Fibroblast of skin of left quadriceps (primary cell): Measurements from ENCODE around the gene BPIFB4.

Source experiments
- DNase-seq, 2 experiments: peaks; one replicate each; pipeline ENCODE4 v3.0.0-alpha.2; 2013; ENCODE audit warnings: low read depth in 2 of 2

The BPIFB4 gene

DNA sequence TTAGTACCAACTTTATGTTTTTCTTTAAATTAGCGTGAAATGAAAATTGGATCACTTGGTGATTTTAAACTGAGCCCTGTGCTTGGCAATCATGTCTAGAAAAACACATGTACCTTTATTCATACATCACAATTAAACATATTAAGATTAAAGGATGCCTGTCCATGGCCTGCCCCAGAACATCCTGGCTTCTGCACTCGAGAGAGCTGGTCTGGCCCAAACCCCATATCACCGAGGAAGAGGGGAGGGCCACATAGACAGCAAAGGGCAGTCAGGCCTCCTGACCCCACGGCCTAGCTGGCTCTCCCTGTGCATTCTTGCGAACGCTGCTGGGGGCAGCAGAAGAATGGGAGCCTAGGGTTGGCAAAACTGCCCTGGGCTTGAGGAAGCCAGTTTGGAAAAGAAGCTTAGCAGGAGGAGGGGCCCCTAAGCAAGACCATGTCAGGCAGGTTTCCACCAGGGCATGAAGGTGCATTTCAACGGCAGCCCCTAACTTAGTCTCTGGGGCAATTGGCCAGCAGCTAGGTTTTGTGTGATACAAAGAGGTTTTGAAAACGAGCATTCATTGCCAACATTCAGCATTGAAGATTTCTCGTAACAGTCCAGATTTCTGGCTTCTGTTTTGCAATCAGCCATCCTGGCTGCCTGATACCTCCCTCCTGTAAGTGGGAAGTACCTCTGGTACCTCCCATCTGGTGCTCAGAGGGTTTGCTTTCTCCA is 17.2 kb upstream of the BPIFB4 start:
- DNase-seq, result no peak

DNA sequence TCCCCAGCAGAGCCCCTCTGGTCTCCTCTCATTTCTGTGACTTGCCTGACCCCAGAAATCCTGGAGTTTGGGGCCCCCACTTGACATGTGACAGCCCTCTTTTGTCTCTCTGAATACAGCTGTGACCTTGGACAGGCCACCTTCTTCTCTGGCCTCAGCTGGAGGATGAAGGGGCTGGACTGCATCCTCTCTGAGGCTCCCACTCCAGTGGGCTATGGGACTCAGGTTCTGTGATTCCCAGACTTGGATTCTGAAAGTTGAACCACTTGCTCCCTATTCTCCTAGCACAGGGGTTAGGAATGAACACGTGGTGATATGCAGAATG is 16.7 kb upstream of the BPIFB4 start:
- DNase-seq, result no peak

DNA sequence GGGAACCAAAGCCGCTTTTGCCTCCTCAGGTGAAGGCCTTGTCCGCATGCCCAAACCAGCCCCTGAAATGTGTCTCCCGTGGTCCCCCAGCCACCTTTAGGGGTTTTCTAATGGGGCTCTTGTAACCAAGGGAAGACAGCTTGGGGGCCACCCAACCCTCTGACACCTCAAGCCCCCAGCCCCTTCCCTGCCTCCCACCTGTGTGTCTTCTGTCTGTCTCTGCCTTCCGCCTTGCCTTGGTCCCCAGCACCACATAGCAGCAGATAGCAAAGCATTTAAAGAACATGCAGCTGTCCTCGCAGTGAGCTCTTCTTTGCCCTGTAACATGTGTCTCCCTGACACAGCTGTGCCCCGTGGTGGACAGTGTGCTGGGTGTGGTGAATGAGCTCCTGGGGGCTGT is 16.2 kb upstream of the BPIFB4 start:
- no peak for DNase-seq

DNA sequence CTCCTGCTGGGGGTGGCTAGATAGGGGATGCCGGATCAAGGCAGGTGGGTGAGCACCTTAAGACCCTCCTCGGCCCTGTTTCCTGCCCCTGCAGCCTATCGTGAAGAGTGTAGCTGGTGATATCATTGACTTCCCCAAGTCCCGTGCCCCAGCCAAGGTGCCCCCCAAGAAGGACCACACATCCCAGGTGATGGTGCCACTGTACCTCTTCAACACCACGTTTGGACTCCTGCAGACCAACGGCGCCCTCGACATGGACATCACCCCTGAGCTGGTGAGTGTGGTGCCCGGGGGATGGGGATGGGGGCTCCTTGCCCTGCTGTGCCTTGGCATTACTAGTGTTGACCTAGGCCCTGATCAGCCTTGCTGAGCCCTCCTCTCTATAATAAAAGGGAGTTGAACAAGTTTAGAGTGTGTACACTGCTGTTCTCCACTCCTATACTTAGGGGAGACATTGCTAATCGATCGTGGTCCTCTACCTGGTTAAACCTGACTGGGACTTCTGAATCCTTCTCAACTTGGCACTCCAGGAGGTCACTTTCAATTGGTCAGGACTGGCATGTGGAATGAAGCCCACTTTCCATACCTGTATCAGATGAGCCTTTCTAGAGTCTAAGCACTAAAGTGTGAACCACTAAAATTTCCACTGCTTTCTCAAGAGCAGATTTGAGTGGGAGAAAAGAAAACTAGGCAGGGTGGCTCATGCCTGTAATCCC is 14.7 kb upstream of the BPIFB4 start:
- no peak for DNase-seq

DNA sequence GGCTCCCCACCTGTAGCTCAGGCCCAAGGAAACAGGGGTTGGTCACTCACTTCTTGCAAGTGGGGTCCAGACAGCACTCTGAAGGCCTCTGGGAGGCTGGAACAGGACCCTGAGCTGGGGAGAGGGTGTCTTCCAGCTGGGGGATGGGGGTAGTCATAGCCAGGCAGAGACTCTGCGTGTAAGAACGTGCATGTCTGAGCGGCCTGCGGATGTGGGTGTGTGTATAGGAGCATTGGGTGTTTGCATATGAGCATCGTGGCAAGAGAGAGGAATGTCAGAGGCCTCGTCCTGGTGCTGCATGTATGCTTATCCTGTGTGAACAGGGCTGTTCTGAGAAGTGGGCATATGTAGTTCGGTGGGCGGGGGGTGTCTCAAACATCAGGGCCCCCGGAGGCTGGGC is 13.7 kb upstream of the BPIFB4 start:
- no peak for DNase-seq

DNA sequence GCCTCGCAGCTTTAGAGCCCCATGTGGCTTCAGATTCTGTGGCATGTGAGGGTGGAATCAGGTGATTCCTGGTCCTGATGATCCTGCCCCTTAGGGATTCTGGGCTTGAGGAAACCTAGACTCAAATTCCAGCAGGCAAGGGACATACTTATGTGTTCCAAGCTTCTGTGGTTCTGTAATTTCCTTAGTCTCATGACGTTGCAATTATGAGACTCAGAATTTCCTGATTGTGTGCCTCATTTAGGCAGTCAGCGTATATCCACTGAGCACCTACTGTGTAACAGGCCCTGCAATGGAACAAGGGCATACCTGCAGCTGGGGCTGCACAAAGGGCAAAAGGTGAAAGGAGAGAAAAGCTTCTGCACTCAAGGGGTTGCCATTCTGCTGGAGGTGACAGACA is 11.6 kb upstream of the BPIFB4 start:
- no peak for DNase-seq

DNA sequence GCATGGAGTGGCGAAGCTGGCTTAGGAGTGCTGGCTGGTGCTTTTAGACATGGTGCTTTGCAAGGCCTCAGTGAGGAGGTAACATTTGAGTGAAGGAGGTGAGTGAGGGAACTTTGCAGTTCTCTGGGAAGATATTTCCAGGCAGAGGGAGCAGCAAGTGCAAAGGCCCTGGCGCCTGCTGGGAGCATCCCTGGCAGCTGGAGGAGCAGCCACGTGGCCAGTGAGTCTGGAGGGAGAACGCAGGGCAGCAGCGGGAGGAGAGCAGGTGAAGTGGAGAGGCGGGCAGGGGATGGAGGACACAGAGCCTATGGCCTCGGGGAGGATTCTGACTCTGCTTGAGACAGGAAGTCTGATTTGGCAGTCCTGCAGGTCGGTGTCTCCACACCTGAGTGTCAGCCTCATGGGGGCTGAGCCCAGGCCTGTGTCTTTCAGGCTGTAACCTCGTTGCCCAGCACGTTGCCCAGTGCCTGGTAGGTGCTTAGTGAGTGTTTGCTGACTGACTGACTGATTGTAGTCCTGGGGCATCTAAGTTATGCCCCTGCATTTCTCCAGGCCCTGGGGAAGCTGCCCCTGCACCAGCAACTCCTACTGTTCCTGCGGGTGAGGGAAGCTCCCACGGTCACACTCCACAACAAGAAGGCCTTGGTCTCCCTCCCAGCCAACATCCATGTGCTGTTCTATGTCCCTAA is 11.0 kb upstream of the BPIFB4 start:
- no peak for DNase-seq

DNA sequence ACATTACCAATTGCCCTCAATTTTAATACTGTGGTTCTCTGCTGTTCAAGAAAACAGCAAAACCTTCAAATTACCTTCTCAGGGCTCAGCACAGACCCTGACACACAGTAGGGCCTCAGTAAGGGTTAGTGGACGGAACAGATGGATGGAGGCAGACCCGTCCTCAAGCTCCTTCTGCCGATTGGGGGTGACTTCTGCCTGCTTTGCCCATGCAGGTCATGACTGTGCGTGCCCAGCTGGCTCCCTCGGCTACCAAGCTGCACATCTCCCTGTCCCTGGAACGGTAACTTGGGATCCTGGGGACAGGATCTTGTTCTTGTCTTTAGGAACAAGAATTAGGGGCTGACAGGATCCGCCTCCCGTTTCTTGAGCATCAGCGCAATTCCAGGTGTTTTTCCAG is 9.8 kb upstream of the BPIFB4 start:
- DNase-seq, result no peak

DNA sequence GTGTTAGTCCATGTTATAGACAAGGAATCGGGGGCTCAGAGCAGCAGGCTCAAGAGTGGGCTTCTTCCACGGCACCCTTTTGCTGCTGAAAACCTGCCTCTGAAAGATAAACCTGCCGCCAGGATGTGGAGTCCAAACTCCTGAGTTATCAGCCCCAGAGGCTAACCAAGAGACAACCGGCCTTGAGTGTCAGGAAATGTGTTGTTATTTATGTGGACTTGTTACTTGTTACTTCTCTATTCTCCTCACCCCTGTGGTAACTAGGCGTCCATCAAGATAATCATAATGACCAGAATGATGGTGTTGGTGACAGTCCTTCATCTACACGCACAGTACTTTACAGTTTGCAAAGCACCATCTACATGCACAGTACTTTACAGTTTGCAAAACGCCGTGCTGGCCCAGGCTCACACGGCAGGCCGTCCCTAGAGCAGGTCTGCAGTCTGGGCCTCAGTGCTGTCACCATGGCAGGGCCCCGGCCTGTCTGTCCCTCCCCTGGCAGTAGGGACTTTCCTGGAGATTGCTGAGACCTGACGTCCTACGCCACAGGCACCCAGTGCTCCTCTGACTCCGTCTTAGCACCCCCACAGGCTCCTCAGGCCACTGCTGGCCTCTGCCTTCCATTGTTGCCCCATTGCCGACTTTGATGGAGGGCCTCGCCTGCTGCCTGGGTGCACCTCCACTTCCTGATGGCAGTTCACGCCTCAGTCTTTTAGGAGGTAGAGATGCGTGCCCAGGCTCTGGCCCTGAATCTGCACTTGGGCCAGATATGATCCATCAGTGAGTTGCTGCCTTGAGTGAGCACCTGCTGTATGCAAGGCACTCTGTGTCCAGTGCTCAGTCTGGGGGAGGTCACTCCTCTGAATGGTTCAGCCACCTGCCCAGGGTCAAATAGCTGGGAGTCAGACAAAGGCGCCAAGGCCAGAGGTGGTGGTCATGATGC is 9.1 kb upstream of the BPIFB4 start:
- no peak for DNase-seq

DNA sequence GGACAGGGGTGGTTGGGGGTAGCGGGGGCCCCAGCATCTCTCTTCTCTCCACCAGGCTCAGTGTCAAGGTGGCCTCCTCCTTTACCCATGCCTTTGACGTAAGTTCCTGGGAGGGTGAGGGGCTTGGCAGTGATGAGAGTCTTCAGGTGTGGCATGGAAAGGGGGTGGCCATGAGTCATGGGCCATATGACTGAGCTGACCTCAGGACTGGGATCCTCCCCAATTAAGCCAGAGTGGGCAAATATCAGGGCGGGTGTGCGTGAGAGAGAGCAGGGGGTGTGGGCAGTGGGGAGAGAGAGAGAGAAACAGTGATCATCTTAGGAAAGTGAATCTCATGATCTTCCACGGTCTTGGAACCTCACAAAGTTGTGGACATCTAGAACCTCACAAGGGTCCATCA is 8.2 kb upstream of the BPIFB4 start:
- no peak for DNase-seq

DNA sequence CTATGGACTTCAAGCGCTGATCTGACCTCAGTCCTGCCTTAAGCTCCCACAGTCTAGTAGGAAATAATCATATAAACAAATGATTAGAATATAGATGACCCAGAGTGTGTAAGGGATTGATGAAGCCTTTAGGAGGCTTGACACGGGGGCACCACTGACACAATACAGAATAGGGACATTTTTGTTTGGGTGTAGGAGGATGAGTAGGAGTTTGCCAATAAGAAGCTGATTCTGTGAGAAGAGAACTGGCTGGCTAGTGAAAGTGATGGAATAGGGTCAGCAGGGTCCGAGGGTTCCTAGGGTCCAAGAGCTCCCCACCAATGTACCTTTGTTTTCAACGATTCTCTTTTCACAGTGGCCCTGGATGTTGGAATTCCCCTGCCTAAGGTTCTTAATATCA is 7.1 kb upstream of the BPIFB4 start:
- DNase-seq, result no peak

DNA sequence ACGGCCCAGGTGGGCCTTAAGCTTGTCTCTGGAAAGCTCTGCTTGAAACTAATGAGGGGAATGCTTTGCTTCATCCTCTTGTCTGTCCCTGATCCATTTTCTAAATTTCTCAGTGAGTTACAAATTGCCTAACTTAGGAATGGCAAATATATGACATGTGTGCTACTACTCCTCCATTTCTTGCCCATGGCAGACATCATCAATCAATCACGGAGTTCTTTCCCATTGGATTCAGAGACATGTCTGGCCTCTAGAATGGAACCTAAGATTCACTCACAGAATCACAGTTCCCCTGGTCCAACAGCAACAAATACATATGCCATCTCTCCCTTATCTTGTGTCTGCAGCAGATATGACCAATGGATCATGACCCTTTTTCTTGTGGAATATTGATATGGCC is 6.6 kb upstream of the BPIFB4 start:
- no peak for DNase-seq

DNA sequence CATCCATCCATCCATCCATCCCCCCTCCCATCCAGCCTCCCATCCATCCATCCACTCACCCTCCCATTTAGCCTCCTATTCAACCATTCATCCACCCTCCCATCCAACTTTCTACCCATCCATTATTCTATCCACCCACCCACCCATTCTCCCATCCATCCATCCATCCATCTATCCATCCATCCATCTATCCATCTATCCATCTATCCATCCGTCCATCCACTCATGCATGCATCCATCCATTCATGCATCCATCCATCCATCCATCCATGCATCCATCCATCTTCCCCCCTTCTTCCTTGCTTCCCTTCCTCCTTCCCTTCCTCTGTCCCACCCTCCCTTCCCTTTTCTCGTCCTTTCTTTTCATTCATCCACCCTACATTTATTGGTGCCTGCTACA is 4.8 kb upstream of the BPIFB4 start:
- no peak for DNase-seq

DNA sequence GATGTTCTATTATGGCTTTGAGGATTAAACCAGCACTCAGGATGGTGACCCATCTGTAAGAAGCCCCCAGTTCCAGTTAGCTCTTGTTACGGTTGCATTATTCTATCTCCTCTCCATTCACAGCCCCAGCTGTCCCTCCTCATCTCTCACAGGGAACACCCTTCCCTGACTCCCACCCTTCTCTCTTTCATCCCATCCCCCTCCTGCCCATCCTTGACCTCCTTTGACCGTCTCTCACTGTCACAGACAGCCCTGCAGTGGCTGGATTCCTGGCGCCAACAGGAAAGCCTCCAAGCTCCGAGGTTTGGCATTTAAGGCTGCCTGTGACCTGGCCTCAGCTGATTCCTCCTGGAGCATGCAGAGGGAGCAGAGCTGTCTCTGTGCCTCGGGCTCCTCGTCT is 4.2 kb upstream of the BPIFB4 start:
- no peak for DNase-seq

DNA sequence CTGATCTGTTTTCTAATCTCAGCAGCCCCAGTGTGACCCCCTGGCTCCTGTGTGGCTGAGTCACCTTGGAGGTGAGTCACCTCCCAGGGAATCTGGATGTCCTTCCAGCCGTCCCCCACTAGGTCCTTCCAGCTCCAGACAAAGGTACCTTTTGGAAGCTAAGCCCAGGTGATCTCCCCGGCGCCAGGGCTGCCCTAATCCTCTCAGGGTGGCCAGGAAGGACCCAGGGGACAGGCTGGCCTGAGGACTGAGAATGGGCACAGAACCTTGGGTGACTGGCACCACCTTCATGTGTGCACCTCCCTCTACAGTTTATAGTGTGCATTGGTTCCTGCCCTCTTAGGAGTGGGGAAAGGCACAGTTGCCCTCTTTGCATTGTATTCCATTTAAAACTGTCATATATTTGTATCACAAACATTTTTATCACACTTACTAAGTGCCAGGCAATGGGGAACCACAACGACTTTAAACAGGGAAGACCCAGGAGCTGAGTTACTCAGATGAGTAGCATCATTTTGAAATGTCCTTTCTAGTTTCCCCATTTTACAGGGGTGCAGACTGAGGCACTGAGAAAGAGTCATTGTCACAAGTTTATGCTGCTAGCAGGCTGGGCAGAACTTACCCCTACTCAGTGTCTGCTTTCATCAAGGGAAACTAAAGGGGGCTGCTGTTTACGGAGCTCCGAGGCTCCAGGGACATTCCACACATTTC is 2.6 kb upstream of the BPIFB4 start:
- no peak for DNase-seq

DNA sequence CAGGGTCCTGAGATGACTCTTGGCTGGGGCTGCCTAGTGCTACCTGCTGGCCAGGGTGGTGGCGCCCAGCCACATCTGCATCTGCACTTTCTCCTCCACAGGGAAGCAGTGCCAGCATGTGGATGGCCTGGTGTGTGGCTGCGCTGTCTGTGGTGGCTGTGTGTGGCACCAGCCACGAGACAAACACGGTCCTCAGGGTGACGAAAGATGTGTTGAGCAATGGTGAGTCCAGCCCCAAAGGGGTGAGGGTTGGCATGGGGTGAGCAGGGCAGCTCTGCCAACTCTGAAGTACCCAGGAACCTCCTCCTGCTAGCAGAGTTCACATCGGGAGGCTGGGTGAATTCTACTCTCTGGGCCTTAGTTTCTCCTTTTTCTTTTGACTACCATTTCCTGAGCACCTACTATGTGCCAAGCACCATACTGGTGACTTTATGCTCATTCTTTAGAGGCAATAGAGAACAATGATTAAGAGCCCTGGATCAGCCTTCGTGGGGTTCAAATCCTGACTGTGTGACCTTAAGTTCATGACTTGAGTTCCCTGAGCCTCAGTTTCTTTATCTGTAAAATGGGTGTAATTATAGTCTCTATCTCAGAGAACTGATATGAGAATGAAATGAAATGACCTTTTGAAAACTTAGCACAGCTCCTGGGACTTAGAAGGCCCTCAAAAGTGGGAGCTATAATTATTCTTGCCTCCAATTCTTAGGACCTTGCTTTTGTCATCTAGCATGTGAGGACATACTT is 2.1 kb downstream of the BPIFB4 start:
- DNase-seq, result no peak

DNA sequence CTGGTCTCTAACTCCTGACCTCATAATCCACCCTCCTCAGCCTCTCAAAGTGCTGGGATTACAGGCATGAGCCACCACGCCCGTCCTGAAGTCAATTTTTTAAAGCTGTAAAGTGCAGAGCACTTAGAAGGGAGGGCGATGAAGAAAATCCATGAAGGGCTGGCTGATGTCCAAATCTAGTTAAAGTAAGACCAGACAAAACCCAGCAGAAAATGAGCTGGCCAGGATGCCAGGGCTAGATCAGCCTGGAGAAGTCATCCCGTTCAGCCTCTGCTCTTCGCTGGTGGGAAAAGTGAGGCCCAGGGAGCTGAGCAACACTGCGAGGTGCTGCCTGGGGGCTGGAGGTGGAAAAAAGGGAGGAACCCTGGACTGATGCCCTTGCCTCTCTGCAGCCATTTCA is 3.1 kb downstream of the BPIFB4 start:
- no peak for DNase-seq

DNA sequence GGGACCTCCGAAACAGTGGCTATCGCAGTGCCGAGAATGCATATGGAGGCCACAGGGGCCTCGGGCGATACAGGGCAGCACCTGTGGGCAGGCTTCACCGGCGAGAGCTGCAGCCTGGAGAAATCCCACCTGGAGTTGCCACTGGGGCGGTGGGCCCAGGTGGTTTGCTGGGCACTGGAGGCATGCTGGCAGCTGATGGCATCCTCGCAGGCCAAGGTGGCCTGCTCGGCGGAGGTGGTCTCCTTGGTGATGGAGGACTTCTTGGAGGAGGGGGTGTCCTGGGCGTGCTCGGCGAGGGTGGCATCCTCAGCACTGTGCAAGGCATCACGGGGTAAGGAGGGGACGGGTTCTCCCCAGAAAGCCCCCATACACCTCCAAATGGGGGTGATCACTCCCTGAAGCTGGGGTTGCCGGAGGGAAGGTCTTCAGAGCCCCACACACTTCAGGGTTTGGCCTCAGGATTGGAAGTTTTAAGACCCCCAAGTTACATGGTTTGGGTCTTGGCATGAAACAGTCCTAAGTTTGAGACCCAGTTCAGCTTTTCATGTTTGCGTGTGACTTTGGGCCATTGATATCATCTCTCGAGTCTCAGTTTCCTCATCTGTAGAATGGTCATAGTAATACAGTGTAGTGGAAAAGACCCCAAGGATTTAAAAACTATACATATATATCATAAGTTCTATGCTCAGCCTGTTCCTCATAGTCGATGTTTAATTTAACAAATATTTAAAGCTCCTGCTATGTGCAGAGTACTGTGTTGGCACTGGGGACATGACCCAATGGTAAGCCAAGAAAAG is 4.3 kb downstream of the BPIFB4 start:
- DNase-seq, result no peak

DNA sequence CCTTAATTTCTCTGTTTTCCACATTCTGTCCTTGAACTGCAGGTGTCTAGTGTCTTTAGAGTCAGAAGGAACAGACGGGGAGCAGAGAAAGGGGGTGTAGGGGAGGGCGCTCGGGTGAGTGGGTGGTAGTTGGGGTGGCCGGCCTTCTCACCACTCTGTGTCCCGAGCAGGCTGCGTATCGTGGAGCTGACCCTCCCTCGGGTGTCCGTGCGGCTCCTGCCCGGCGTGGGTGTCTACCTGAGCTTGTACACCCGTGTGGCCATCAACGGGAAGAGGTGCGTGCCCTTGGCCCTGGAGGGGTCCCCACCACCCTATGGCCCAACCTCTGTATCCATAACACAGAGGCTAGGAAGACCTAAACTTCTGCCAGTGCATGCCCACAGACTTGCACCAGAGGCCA is 5.3 kb downstream of the BPIFB4 start:
- DNase-seq, result no peak
